NCI-H1930 (cell line): ENCODE data around the gene ATG9B.

ENCODE experiments used
- DNase-seq, 2 experiments: peaks; one replicate each; lab custom pipeline; 2025; lab: John Stamatoyannopoulos, UW

ATG9B gene

GRCh38 chr7:150979713-150980390 lies 44.4 kb downstream of the ATG9B start:
- DNase-seq, result no peak

- peak; percentile 80 to 82 for DNase-seq
Measured at GRCh38 chr7:150978126-150978789, 46.0 kb downstream of the ATG9B start, which contains the start of gene KCNH2. Gene KCNH2, minus strand, starts transcription at chr7:150978321. Its CDS starts 408 bp downstream, at chr7:150977913.

- DNase-seq, result no peak
Measured at GRCh38 chr7:150977382-150978125, 46.7 kb downstream of the ATG9B start.

- DNase-seq, result no peak
Measured at GRCh38 chr7:150976529-150977381, 47.5 kb downstream of the ATG9B start.

- DNase-seq, result no peak
Measured at GRCh38 chr7:150975536-150976319, 48.6 kb downstream of the ATG9B start.

- peak; percentile 55 to 56 for DNase-seq
Measured at GRCh38 chr7:150974468-150975391, 49.6 kb downstream of the ATG9B start.

- DNase-seq, result no peak
Measured at GRCh38 chr7:150973571-150974451, 50.5 kb downstream of the ATG9B start.

GRCh38 chr7:150972741-150973140 lies 51.6 kb downstream of the ATG9B start:
- no peak for DNase-seq

GRCh38 chr7:150972023-150972468 lies 52.2 kb downstream of the ATG9B start:
- DNase-seq, result no peak

- DNase-seq, result no peak
Measured at GRCh38 chr7:150971242-150972022, 52.9 kb downstream of the ATG9B start.

- no peak for DNase-seq
Measured at GRCh38 chr7:150970424-150970823, 53.9 kb downstream of the ATG9B start.

- no peak for DNase-seq
Measured at GRCh38 chr7:150969475-150969874, 54.8 kb downstream of the ATG9B start.

- no peak for DNase-seq
Measured at GRCh38 chr7:150968734-150969372, 55.4 kb downstream of the ATG9B start.

- no peak for DNase-seq
Measured at GRCh38 chr7:150968056-150968733, 56.1 kb downstream of the ATG9B start.

- DNase-seq, result no peak
Measured at GRCh38 chr7:150967349-150967748, 56.9 kb downstream of the ATG9B start.

- DNase-seq, result no peak
Measured at GRCh38 chr7:150966002-150966401, 58.3 kb downstream of the ATG9B start.

GRCh38 chr7:150965273-150965830 lies 58.9 kb downstream of the ATG9B start:
- DNase-seq, result no peak
